Stromal cell of bone marrow (primary cell): Measurements from ENCODE around the gene CMSS1.
"Not testable (repeated sequence)": the region's sequence is repeated elsewhere in the genome, so short reads cannot be mapped to it uniquely, and the experiment has no call there.

Source experiments
- DNase-seq: peaks from one replicate; pipeline ENCODE4 v3.0.0-alpha.2; 2012; ENCODE audit warnings: low read depth

The CMSS1 gene

DNA sequence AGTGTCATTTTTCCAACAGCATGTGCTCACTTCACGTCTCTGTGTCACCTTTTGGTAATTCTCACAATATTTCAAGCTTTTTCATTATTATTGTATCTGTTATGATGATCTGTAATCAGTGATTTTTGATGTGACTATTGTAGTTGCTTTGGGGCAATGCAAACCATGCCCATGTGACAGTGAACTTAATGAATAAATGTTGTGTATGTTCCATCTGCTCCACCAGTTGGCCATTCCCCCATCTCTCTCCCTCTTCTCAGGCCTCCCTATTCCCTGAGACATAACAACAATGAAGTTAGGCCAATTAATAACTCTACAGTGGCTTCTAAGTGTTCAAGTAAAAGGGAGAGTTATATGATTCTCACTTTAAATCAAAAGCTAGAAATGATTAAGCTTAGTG is 410.6 kb downstream of the CMSS1 start:
- DNase-seq, result no peak

DNA sequence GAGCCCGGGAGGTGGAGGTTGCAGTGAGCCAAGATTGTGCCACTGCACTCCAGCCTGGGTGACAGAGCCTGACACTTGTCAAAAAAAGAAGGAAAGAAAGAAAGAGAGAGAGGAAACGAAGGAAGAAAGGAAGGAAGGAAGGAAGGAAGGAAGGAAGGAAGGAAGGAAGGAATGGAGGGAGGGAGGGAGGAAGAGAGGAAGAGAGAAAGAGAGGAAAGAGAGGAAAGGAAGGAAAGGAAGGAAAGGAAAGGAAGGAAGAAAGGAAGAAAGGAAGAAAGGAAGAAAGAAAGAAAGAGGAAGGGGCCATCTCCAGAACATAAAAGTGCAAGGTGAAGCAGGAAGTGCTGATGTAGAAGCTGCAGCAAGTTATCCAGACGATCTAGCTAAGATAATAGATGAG is 411.5 kb downstream of the CMSS1 start:
- not testable (repeated sequence) for DNase-seq

- no peak for DNase-seq
Measured at GRCh38 chr3:100230710-100231109, 413.0 kb downstream of the CMSS1 start.
